ENCODE results near the gene BTBD6.

BTBD6 gene

GRCh38 chr14:105206873-105207272 is 41.5 kb upstream of the BTBD6 start:
- Histone ChIP-seq H3K4me3 (no peak overlapping the region), H3K9me3 (no peaks in the 10 kb centered on the region), H3K4me1 (no peaks in the 10 kb centered on the region), H3K36me3 (replicated peaks) (peaks cover 3% of the 10 kb centered on the region; the same call in 1 of the 2 replicates), H3K27me3 (ENCODE audit: low read depth) (no peaks in the 10 kb centered on the region)
- in situ Hi-C loops (cut with MboI; ENCODE audit: low sequenced_read_pairs): no loop called here
- no peak for DNase-seq (ENCODE audit: low spot score in 2 of 2)

DNA sequence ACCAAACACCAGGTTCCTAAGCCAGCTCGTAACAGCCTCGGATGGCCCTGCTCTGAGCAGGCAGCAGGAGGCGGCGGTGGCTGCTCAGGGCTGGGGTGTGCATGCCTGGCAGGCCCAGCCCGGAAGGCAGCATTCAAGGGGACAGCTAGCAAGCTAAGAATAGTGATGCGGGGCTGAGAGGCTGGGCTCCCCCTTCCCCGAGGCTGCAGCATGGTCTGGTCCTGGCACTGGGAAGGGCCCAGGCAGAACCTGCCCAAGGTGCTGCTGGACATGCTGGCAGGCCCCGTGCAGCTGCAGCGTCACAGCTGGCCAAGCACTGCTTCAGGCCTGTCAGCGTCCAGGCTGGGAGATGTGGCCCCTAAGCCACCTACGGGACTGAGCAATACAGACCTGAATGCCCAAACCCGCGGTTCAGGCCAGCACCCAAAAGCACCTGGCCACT is 40.9 kb upstream of the BTBD6 start:
- peaks cover 3% of the 10 kb centered on the region; the same call in 1 of the 2 replicates for H3K36me3 ChIP-seq (replicated peaks)
- H3K4me1 ChIP-seq: no peaks in the 10 kb centered on the region
- in situ Hi-C loops (cut with MboI; ENCODE audit: low sequenced_read_pairs): no loop called here
- no peak for DNase-seq (ENCODE audit: low spot score in 2 of 2)
- no peaks in the 10 kb centered on the region for H3K27me3 ChIP-seq (ENCODE audit: low read depth)
- H3K9me3 ChIP-seq: no peaks in the 10 kb centered on the region
- no peak overlapping the region for H3K4me3 ChIP-seq

GRCh38 chr14:105207996-105208737 is 40.2 kb upstream of the BTBD6 start:
- Histone ChIP-seq H3K4me1 (no peaks in the 10 kb centered on the region), H3K9me3 (no peaks in the 10 kb centered on the region), H3K36me3 (replicated peaks) (peaks cover 3% of the 10 kb centered on the region; the same call in 1 of the 2 replicates), H3K4me3 (no peak overlapping the region), H3K27me3 (ENCODE audit: low read depth) (no peaks in the 10 kb centered on the region)
- no peak for DNase-seq (ENCODE audit: low spot score in 2 of 2)
- in situ Hi-C loops (cut with MboI; ENCODE audit: low sequenced_read_pairs): no loop called here

DNA sequence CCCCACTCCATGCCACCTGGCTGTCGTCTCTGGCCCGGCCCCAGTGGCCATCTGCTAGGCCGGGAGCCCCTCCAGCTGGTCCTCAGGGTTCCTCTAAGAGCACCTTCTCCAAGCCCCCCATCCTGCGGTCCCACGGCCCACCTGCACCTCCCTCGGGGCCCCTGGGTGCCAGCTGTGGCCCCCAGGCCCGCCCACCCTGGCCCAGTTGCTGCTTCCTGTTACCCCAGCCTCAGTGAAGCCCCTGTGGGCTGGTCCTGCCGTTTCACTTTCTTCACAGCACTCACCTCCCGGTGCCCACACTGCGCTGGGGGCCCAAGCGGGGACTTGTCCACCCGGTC is 39.6 kb upstream of the BTBD6 start:
- Histone ChIP-seq H3K9me3 (no peaks in the 10 kb centered on the region), H3K4me1 (no peaks in the 10 kb centered on the region), H3K4me3 (no peak overlapping the region), H3K36me3 (replicated peaks) (peaks cover 3% of the 10 kb centered on the region; the same call in 1 of the 2 replicates), H3K27me3 (ENCODE audit: low read depth) (no peaks in the 10 kb centered on the region)
- in situ Hi-C loops (cut with MboI; ENCODE audit: low sequenced_read_pairs): no loop called here
- DNase-seq (ENCODE audit: low spot score in 2 of 2): no peak

DNA sequence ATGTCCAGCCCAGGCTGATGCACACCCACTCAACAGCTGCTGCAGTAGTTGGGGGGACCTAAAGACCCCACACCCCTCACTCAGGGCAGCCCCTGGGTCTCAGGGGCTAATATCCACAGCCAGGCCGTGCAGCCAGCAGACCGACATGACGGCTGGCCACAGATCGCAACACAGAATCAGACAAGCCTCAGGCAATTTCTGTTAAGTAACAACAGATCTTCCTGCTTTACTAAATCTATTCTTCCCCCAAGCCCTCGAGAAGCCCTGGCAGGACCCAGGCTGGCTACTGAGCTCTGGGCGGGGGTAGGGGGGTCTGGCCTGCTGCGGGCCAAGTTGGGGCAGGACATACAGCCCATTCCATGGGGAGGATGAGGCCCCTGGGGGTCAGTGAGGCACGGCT is 39.2 kb upstream of the BTBD6 start:
- Histone ChIP-seq H3K36me3 (replicated peaks) (peaks cover 3% of the 10 kb centered on the region; the same call in 1 of the 2 replicates), H3K27me3 (ENCODE audit: low read depth) (no peaks in the 10 kb centered on the region), H3K9me3 (no peaks in the 10 kb centered on the region), H3K4me3 (no peak overlapping the region), H3K4me1 (no peaks in the 10 kb centered on the region)
- DNase-seq (ENCODE audit: low spot score in 2 of 2): no peak
- in situ Hi-C loops (cut with MboI; ENCODE audit: low sequenced_read_pairs): no loop called here

- Histone ChIP-seq H3K4me1 (no peaks in the 10 kb centered on the region), H3K27me3 (ENCODE audit: low read depth) (no peaks in the 10 kb centered on the region), H3K36me3 (replicated peaks) (peaks cover 3% of the 10 kb centered on the region; the same call in 1 of the 2 replicates), H3K9me3 (no peaks in the 10 kb centered on the region), H3K4me3 (no peak overlapping the region)
- in situ Hi-C loops (cut with MboI; ENCODE audit: low sequenced_read_pairs): no loop called here
- no peak for DNase-seq (ENCODE audit: low spot score in 2 of 2)
These were observed 38.7 kb upstream of the BTBD6 start for GRCh38 chr14:105209646-105210045.

DNA sequence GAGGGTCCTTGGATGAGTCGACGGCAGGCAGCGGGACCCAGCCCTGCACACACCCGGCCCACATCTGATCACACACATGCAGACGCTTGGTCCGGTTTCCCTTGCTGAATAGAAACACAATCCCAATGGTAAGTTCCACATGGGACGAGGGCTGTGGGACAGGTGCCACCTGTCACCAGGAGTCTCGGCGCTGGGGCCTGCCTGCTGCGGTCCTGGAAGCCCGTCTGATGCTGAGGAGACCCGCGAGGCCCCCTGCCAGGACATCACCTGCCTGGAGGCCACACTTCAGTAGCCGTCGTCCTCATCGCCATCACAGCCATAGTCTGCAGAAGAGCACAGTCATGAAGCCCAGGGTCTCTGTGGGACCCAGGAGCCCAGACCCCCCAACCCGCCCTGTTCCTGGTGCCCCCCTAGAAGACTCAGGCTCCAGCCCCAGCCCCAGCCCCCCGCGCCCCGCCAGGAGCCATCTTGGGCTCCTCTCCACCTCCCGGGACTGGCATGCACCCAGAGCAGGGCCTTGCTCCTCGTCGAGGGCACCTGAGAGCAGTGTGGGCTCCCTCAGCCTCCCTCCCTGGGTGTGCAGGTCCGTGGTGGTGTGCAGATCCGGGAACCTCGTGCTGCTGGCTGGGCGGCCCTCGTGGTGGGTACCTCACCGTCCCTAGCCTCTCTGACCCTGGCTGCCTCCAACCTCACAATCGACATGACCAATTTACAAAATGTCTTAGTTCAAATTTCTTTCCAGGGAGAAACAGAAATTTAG is 37.9 kb upstream of the BTBD6 start:
- Histone ChIP-seq H3K36me3 (replicated peaks) (peaks cover 3% of the 10 kb centered on the region; the same call in 1 of the 2 replicates), H3K4me1 (no peaks in the 10 kb centered on the region), H3K27me3 (ENCODE audit: low read depth) (no peaks in the 10 kb centered on the region), H3K4me3 (no peak overlapping the region), H3K9me3 (no peaks in the 10 kb centered on the region)
- DNase-seq (ENCODE audit: low spot score in 2 of 2): no peak
- in situ Hi-C loops (cut with MboI; ENCODE audit: low sequenced_read_pairs): no loop called here

- peaks cover 3% of the 10 kb centered on the region; the same call in 1 of the 2 replicates for H3K36me3 ChIP-seq (replicated peaks)
- in situ Hi-C loops (cut with MboI; ENCODE audit: low sequenced_read_pairs): no loop called here
- H3K4me3 ChIP-seq: no peak overlapping the region
- no peaks in the 10 kb centered on the region for H3K4me1 ChIP-seq
- H3K27me3 ChIP-seq (ENCODE audit: low read depth): no peaks in the 10 kb centered on the region
- DNase-seq (ENCODE audit: low spot score in 2 of 2): no peak
- H3K9me3 ChIP-seq: no peaks in the 10 kb centered on the region
These were observed 37.1 kb upstream of the BTBD6 start for GRCh38 chr14:105211086-105211757.

DNA sequence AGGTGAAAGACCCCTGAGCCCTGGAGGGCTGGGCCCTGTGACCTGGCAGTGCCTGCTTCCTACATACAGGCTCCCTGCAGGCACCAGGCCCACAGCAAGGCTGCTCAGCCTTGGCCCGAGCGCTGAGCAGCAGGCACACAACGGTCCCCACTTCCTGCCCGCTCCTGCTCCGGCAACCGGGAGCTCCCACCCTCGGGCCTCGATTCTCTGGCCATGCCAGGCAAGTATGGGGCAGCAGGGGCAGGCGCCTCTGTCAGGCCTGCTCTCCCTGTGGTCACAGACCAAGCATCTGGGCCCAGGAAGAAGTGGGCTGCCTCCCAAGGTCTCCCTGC is 36.6 kb upstream of the BTBD6 start:
- H3K9me3 ChIP-seq: no peaks in the 10 kb centered on the region
- in situ Hi-C loops (cut with MboI; ENCODE audit: low sequenced_read_pairs): no loop called here
- H3K4me3 ChIP-seq: no peak overlapping the region
- H3K27me3 ChIP-seq (ENCODE audit: low read depth): no peaks in the 10 kb centered on the region
- no peak for DNase-seq (ENCODE audit: low spot score in 2 of 2)
- peaks cover 3% of the 10 kb centered on the region; the same call in 1 of the 2 replicates for H3K36me3 ChIP-seq (replicated peaks)
- no peaks in the 10 kb centered on the region for H3K4me1 ChIP-seq

DNA sequence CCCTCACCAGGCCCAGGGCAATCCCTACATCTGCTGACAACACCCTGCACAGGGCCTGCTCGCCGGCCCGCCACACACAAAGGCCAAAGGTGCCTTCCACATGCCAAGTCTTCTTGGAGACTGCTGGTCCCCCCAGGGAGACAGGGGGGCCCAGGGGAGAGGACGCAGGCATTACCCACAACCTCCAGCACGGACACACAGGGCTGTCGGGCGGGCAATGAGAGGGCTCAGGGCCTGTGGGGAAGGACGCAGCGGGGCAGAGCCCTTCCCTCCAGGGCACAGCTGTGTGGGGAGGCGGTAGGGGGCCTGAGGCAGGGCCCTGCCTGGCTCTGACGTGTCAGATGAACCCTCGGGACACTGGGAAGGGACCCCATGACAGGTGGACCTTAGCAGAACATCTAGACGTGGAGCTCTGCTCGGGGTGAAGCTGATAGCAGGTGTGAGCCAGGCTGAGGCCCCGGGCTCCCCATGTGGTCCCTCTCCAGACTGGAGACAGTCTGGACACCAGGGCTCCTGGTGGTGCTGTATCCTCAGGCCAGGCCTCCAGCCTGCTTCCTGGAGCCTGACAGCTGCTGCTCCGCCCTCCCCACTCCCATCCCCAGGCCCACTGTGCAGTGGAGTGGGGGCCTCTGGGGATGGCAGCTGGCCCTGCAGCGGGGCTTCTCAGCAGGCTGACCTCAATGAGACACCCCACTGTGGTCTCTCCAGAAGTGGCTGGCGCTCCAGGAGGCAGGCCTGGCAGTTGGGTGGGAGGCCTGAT is 35.6 kb upstream of the BTBD6 start:
- in situ Hi-C loops (cut with MboI; ENCODE audit: low sequenced_read_pairs): no loop called here
- Histone ChIP-seq H3K9me3 (no peaks in the 10 kb centered on the region), H3K4me3 (no peak overlapping the region), H3K4me1 (no peaks in the 10 kb centered on the region), H3K36me3 (replicated peaks) (peaks cover 3% of the 10 kb centered on the region; the same call in 1 of the 2 replicates), H3K27me3 (ENCODE audit: low read depth) (no peaks in the 10 kb centered on the region)
- DNase-seq (ENCODE audit: low spot score in 2 of 2): no peak

- H3K9me3 ChIP-seq: no peaks in the 10 kb centered on the region
- H3K27me3 ChIP-seq (ENCODE audit: low read depth): no peaks in the 10 kb centered on the region
- no peak overlapping the region for H3K4me3 ChIP-seq
- H3K36me3 ChIP-seq (replicated peaks): peaks cover 3% of the 10 kb centered on the region; the same call in 1 of the 2 replicates
- in situ Hi-C loops (cut with MboI; ENCODE audit: low sequenced_read_pairs): no loop called here
- no peaks in the 10 kb centered on the region for H3K4me1 ChIP-seq
- no peak for DNase-seq (ENCODE audit: low spot score in 2 of 2)
These were observed 35.0 kb upstream of the BTBD6 start for GRCh38 chr14:105213361-105213760.

DNA sequence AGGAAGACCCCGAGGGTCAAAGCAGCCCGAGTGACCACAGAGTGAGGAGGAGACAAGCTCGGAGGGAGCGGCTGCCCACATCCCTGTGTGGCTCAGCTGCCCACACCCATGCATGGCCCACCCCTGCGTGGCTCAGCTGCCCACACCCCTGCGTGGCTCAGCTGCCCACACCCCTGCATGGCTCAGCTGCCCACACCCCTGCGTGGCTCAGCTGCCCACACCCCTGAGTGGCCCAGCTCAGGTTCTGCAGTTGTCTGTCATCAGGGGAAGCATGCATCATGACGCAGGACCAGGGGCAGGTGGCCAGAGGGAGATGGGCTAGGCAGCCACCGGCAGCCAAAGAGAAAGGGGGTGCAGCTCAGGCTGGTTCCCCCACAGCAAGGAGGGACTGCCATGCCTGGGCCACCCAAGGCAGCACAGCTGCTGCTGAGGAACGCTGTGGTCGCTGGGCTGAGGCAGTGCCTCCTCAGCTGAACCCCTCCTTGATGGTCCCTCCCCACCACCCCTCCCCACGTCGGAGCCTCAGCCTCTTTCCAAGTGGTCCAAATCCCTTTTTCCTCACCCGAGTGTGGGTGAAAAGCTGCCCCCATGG is 33.9 kb upstream of the BTBD6 start:
- in situ Hi-C loops (cut with MboI; ENCODE audit: low sequenced_read_pairs): no loop called here
- Histone ChIP-seq H3K36me3 (replicated peaks) (peaks cover 13% of the 10 kb centered on the region), H3K9me3 (no peaks in the 10 kb centered on the region), H3K4me1 (no peaks in the 10 kb centered on the region), H3K4me3 (no peak overlapping the region), H3K27me3 (ENCODE audit: low read depth) (no peaks in the 10 kb centered on the region)
- DNase-seq (ENCODE audit: low spot score in 2 of 2): no peak

DNA sequence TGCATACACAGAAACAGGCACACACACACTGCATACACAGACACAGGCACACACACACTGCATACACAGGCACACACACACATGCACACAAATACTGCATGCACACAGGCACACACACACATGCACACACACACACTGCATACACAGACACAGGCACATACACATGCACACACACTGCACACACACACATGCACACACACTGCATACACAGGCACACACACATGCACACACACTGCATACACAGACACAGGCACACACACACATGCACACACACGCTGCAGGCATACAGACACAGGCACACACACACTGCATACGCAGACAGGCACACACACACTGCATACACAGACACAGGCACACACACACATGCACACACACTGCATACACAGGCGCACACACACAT is 32.7 kb upstream of the BTBD6 start:
- in situ Hi-C loops (cut with MboI; ENCODE audit: low sequenced_read_pairs): no loop called here
- Histone ChIP-seq H3K4me1 (no peaks in the 10 kb centered on the region), H3K4me3 (no peak overlapping the region), H3K27me3 (ENCODE audit: low read depth) (no peaks in the 10 kb centered on the region), H3K36me3 (replicated peaks) (peaks cover 16% of the 10 kb centered on the region), H3K9me3 (no peaks in the 10 kb centered on the region)
- DNase-seq (ENCODE audit: low spot score in 2 of 2): no peak
